SU-DHL-6 (cell line): Measurements from ENCODE around the gene ANXA3.

ENCODE experiments used
- EZH2phosphoT487 ChIP-seq: fragments of 200-600 bp; sonication (generic), shearing (Covaris generic); conservative IDR thresholded peaks from 2 replicates; pipeline ENCODE4 v1.6.1; 2018; ENCODE audit warnings: mild to moderate bottlenecking, antibody characterized with exemption, low read length, moderate library complexity, mixed read lengths
- TF ChIP-seq, protein P1 (sequence below): fragments of 200-600 bp; sonication (generic); IDR thresholded peaks from one replicate; pipeline ENCODE4 v1.5.1; 2017; ENCODE audit warnings: antibody characterized with exemption, mild to moderate bottlenecking, low read length, moderate library complexity; ENCODE audit not compliant: insufficient read depth, poor library complexity, severe bottlenecking

DNA sequence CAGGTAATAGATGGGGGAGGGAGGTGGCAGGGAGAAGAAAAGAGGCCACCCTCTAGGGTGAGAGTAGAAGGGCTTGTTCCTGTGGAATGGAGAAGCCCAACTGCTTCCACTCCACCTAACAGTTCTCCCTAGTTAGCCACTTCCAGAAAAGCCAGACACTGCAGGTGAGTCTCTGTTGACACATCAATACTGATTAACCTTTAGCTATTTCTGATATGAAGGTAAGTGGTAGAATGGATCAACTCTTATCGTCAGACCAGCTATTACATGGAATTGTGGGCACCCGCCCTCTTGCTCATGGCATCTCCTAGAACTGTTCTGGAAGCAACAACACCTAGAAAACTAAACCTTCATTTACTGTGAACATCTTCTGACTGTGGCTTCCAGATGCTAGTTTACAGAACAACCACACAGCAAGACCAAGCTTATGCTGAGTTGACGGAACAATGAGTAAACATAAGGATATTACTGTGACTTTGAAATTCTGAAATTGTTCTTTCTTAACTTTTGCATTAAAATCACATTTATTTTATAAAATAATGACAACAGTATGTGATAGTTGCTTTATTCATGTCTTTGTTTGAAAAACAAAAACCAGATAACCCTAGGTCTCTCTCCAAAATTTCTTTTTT, 44.7 kb downstream of the ANXA3 start:
- TF ChIP-seq, protein P1, sequence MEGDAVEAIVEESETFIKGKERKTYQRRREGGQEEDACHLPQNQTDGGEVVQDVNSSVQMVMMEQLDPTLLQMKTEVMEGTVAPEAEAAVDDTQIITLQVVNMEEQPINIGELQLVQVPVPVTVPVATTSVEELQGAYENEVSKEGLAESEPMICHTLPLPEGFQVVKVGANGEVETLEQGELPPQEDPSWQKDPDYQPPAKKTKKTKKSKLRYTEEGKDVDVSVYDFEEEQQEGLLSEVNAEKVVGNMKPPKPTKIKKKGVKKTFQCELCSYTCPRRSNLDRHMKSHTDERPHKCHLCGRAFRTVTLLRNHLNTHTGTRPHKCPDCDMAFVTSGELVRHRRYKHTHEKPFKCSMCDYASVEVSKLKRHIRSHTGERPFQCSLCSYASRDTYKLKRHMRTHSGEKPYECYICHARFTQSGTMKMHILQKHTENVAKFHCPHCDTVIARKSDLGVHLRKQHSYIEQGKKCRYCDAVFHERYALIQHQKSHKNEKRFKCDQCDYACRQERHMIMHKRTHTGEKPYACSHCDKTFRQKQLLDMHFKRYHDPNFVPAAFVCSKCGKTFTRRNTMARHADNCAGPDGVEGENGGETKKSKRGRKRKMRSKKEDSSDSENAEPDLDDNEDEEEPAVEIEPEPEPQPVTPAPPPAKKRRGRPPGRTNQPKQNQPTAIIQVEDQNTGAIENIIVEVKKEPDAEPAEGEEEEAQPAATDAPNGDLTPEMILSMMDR, result no peak
- no peak for TF ChIP-seq EZH2phosphoT487
